ENCODE data around the gene OR52I2.

Gene OR52I2

GRCh38 chr11:4607781-4608666, 26.5 kb downstream of the OR52I2 start, which contains the start of gene TRIM68:
TRIM68 (minus strand) TSS chr11:4608231; CDS start chr11:4605504, 2,727 bp downstream.
- DNase-seq (ENCODE audit: low read depth, low spot score) = peak; percentile 89

- no peak for DNase-seq (ENCODE audit: low read depth, low spot score)
Measured at GRCh38 chr11:4610258-4610935, 28.9 kb downstream of the OR52I2 start.

- DNase-seq (ENCODE audit: low read depth, low spot score) = no peak
Measured at GRCh38 chr11:4611986-4612385, 30.4 kb downstream of the OR52I2 start.

GRCh38 chr11:4615856-4616444, 34.4 kb downstream of the OR52I2 start:
- DNase-seq (ENCODE audit: low read depth, low spot score) = no peak

GRCh38 chr11:4619514-4619913, 38.0 kb downstream of the OR52I2 start:
- no peak for DNase-seq (ENCODE audit: low read depth, low spot score)

- DNase-seq (ENCODE audit: low read depth, low spot score) = peak; percentile 17
Measured at GRCh38 chr11:4626207-4627099, 44.9 kb downstream of the OR52I2 start.

GRCh38 chr11:4636136-4636535, 54.6 kb downstream of the OR52I2 start:
- DNase-seq (ENCODE audit: low read depth, low spot score) = no peak

- peak; percentile 44 for DNase-seq (ENCODE audit: low read depth, low spot score)
Measured at GRCh38 chr11:4636962-4637661, 55.6 kb downstream of the OR52I2 start, which contains the start of gene OR51D1. OR51D1 (plus strand) TSS chr11:4637477; CDS start chr11:4639791, 2,314 bp downstream.

GRCh38 chr11:4637662-4638047, 56.1 kb downstream of the OR52I2 start:
- DNase-seq (ENCODE audit: low read depth, low spot score) = no peak

GRCh38 chr11:4639931-4640330, 58.4 kb downstream of the OR52I2 start:
- DNase-seq (ENCODE audit: low read depth, low spot score) = no peak

GRCh38 chr11:4641501-4641900, 60.0 kb downstream of the OR52I2 start:
- no peak for DNase-seq (ENCODE audit: low read depth, low spot score)

- no peak for DNase-seq (ENCODE audit: low read depth, low spot score)
Measured at GRCh38 chr11:4642043-4642442, 60.5 kb downstream of the OR52I2 start.

Data from activated CD4-positive, CD25-positive, alpha-beta regulatory T cell treated with anti-CD3 and anti-CD28 coated beads, Interleukin-2, amount 50 U/mL, for 16 hours (primary cell).